Astrocyte of the cerebellum (primary cell): ENCODE measurements around the gene EPS8.

ENCODE experiments used
- DNase-seq: peaks from one replicate; pipeline ENCODE4 v3.0.0-alpha.2; 2011; ENCODE audit warnings: low read depth
- H3K4me3 ChIP-seq: 2 replicates; pipeline ENCODE4 v1.5.1; 2011; ENCODE audit warnings: mild to moderate bottlenecking, low read depth, low read length, moderate library complexity
- in situ Hi-C: cut with HindIII; loops from 2 replicates; pipeline ENCODE4 v1.10.0; 2017; ENCODE audit warnings: low sequenced_read_pairs
- TF ChIP-seq, protein P1 (sequence below): IDR thresholded peaks from 2 replicates; pipeline ENCODE4 v1.5.1; 2012; ENCODE audit warnings: low read length, low read depth, moderate library complexity, mild to moderate bottlenecking; ENCODE audit errors: missing control alignments

The EPS8 gene

GRCh38 chr12:15701631-15702156 lies 87.5 kb downstream of the EPS8 start:
- in situ Hi-C loops: no loop called here
- peak; percentile 34 for DNase-seq
- H3K4me3 ChIP-seq: no peak overlapping the region
- TF ChIP-seq, protein P1, sequence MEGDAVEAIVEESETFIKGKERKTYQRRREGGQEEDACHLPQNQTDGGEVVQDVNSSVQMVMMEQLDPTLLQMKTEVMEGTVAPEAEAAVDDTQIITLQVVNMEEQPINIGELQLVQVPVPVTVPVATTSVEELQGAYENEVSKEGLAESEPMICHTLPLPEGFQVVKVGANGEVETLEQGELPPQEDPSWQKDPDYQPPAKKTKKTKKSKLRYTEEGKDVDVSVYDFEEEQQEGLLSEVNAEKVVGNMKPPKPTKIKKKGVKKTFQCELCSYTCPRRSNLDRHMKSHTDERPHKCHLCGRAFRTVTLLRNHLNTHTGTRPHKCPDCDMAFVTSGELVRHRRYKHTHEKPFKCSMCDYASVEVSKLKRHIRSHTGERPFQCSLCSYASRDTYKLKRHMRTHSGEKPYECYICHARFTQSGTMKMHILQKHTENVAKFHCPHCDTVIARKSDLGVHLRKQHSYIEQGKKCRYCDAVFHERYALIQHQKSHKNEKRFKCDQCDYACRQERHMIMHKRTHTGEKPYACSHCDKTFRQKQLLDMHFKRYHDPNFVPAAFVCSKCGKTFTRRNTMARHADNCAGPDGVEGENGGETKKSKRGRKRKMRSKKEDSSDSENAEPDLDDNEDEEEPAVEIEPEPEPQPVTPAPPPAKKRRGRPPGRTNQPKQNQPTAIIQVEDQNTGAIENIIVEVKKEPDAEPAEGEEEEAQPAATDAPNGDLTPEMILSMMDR: no peak

DNA sequence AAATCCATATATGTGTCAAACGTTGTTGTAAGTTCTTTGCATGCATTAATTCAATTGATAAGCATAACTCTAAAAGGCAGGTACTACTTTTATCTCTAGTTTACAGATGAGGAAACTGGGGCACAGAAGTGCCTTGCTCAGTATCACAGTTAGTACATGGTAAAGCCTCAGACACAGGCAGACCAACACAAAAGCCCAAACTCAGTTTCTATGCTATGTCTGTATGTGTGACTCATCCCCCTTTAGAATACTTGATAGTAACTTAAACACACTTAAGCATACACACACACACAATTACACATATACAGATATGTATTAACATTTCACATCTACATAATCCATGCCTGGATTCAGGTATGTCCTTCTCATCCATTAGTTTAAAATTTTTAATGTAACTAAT lies 88.0 kb downstream of the EPS8 start:
- no peak overlapping the region for H3K4me3 ChIP-seq
- TF ChIP-seq, protein P1: no peak
- DNase-seq: no peak
- in situ Hi-C loops: no loop called here

- no peak overlapping the region for H3K4me3 ChIP-seq
- TF ChIP-seq, protein P1: no peak
- DNase-seq: peak; percentile 91
- in situ Hi-C loops: no loop called here
These were observed 88.6 kb downstream of the EPS8 start for GRCh38 chr12:15700595-15700994.

GRCh38 chr12:15699886-15700285 lies 89.3 kb downstream of the EPS8 start:
- TF ChIP-seq, protein P1: no peak
- in situ Hi-C loops: no loop called here
- no peak overlapping the region for H3K4me3 ChIP-seq
- DNase-seq: no peak

GRCh38 chr12:15698377-15698871 lies 90.8 kb downstream of the EPS8 start:
- H3K4me3 ChIP-seq: no peak overlapping the region
- TF ChIP-seq, protein P1: no peak
- in situ Hi-C loops: no loop called here
- DNase-seq: no peak

- TF ChIP-seq, protein P1: no peak
- in situ Hi-C loops: no loop called here
- H3K4me3 ChIP-seq: no peak overlapping the region
- no peak for DNase-seq
These were observed 92.0 kb downstream of the EPS8 start for GRCh38 chr12:15697201-15697600.
